GM18508 (cell line): Measurements from ENCODE around the gene PCLO.

Experiments
- ATAC-seq: cut with Tn5 transposase; IDR thresholded peaks from one replicate; pipeline ENCODE4 v1.9.1; 2021; ENCODE audit warnings: moderate number of reproducible peaks; ENCODE audit not compliant: insufficient read depth, unreplicated experiment

Gene PCLO

GRCh38 chr7:83162402-83163256 is at the start of gene PCLO:
PCLO (minus strand) TSS chr7:83162884; CDS start chr7:83162592, 292 bp downstream.
- ATAC-seq = peak; percentile 65

GRCh38 chr7:83211685-83212084 is 49.0 kb upstream of the PCLO start:
- no peak for ATAC-seq

GRCh38 chr7:83210479-83210878 is 47.8 kb upstream of the PCLO start:
- no peak for ATAC-seq

- no peak for ATAC-seq
Observed at GRCh38 chr7:83204715-83205114, 42.0 kb upstream of the PCLO start.

GRCh38 chr7:83201355-83201754 is 38.7 kb upstream of the PCLO start:
- ATAC-seq = no peak

- no peak for ATAC-seq
Observed at GRCh38 chr7:83190659-83191389, 28.1 kb upstream of the PCLO start.

- no peak for ATAC-seq
Observed at GRCh38 chr7:83178796-83179195, 16.1 kb upstream of the PCLO start.

GRCh38 chr7:83178066-83178465 is 15.4 kb upstream of the PCLO start:
- ATAC-seq = no peak

GRCh38 chr7:83173664-83174063 is 11.0 kb upstream of the PCLO start:
- ATAC-seq = no peak

- no peak for ATAC-seq
Observed at GRCh38 chr7:83166781-83167180, 4.1 kb upstream of the PCLO start.

GRCh38 chr7:83161899-83162401 is 734 bp downstream of the PCLO start:
- no peak for ATAC-seq

GRCh38 chr7:83161186-83161585 is 1.5 kb downstream of the PCLO start:
- ATAC-seq = no peak

- no peak for ATAC-seq
Observed at GRCh38 chr7:83159731-83160130, 3.0 kb downstream of the PCLO start.

GRCh38 chr7:83156006-83156405 is 6.7 kb downstream of the PCLO start:
- no peak for ATAC-seq

GRCh38 chr7:83155407-83155806 is 7.3 kb downstream of the PCLO start:
- no peak for ATAC-seq

- no peak for ATAC-seq
Observed at GRCh38 chr7:83153419-83153818, 9.3 kb downstream of the PCLO start.

GRCh38 chr7:83150310-83150709 is 12.4 kb downstream of the PCLO start:
- ATAC-seq = no peak

- no peak for ATAC-seq
Observed at GRCh38 chr7:83149466-83149865, 13.2 kb downstream of the PCLO start.

GRCh38 chr7:83148776-83149175 is 13.9 kb downstream of the PCLO start:
- no peak for ATAC-seq

- no peak for ATAC-seq
Observed at GRCh38 chr7:83143107-83143506, 19.6 kb downstream of the PCLO start.

- ATAC-seq = no peak
Observed at GRCh38 chr7:83142365-83142764, 20.3 kb downstream of the PCLO start.
